NCI-H69 (cell line): ENCODE measurements around the gene TNFRSF9.
"Not testable (repeated sequence)": the region's sequence is repeated elsewhere in the genome, so short reads cannot be mapped to it uniquely, and the experiment has no call there.

ENCODE experiments used
- DNase-seq: peaks from one replicate; lab custom pipeline; 2025; lab: John Stamatoyannopoulos, UW

Gene TNFRSF9

GRCh38 chr1:7940745-7941436 is at the start of gene TNFRSF9:
Gene TNFRSF9 (minus strand): TSS chr1:7940839. CDS start chr1:7939994, 845 bp downstream.
- peak; percentile 20 for DNase-seq

GRCh38 chr1:7989762-7990428 is 49.3 kb upstream of the TNFRSF9 start:
- DNase-seq = no peak

GRCh38 chr1:7988576-7988975 is 47.9 kb upstream of the TNFRSF9 start:
- no peak for DNase-seq

GRCh38 chr1:7987528-7987927 is 46.9 kb upstream of the TNFRSF9 start:
- no peak for DNase-seq

- peak; percentile 14 for DNase-seq
Observed at GRCh38 chr1:7985851-7986612, 45.4 kb upstream of the TNFRSF9 start.

GRCh38 chr1:7984811-7985210 is 44.2 kb upstream of the TNFRSF9 start:
- DNase-seq = no peak

GRCh38 chr1:7983086-7983778 is 42.6 kb upstream of the TNFRSF9 start:
- no peak for DNase-seq

- no peak for DNase-seq
Observed at GRCh38 chr1:7980984-7981383, 40.3 kb upstream of the TNFRSF9 start.

- peak; percentile 67 for DNase-seq
Observed at GRCh38 chr1:7975212-7975865, 34.7 kb upstream of the TNFRSF9 start.

- DNase-seq = no peak
Observed at GRCh38 chr1:7973086-7973485, 32.4 kb upstream of the TNFRSF9 start.

- DNase-seq = no peak
Observed at GRCh38 chr1:7972285-7972684, 31.6 kb upstream of the TNFRSF9 start.

- no peak for DNase-seq
Observed at GRCh38 chr1:7971024-7971423, 30.4 kb upstream of the TNFRSF9 start.

- no peak for DNase-seq
Observed at GRCh38 chr1:7970246-7970645, 29.6 kb upstream of the TNFRSF9 start.

- no peak for DNase-seq
Observed at GRCh38 chr1:7967651-7968050, 27.0 kb upstream of the TNFRSF9 start.

- DNase-seq = peak; percentile 23
Observed at GRCh38 chr1:7967196-7967595, 26.6 kb upstream of the TNFRSF9 start.

GRCh38 chr1:7964476-7964875 is 23.8 kb upstream of the TNFRSF9 start:
- DNase-seq = no peak

GRCh38 chr1:7963841-7964240 is 23.2 kb upstream of the TNFRSF9 start:
- DNase-seq = not testable (repeated sequence)

- not testable (repeated sequence) for DNase-seq
Observed at GRCh38 chr1:7963378-7963730, 22.7 kb upstream of the TNFRSF9 start.

GRCh38 chr1:7962636-7963377 is 22.2 kb upstream of the TNFRSF9 start:
- DNase-seq = no peak

- no peak for DNase-seq
Observed at GRCh38 chr1:7962014-7962335, 21.3 kb upstream of the TNFRSF9 start.
